ENCODE data around the gene SAC3D1. TPM values are rescaled to one million over a fixed set of nuclear protein-coding genes. Genes with fewer than 3 reads are reported as not detected.

Gene SAC3D1
- total RNA-seq, 1 experiment from 2014 or later: 61.0 TPM

GRCh38 chr11:65036931-65037330 is 4.1 kb upstream of the SAC3D1 start:
- Histone ChIP-seq H3K79me2 (ENCODE audit: low read length) (peaks cover 8% of the 10 kb centered on the region), H3K4me3 (ENCODE audit: low read length) (no peak overlapping the region), H3K27me3 (ENCODE audit: low read length) (no peaks in the 10 kb centered on the region), H3K4me2 (ENCODE audit: low read length) (no peak overlapping the region), H3K27ac (ENCODE audit: low read length) (no peak overlapping the region), H3K36me3 (ENCODE audit: low read depth, low read length) (no peaks in the 10 kb centered on the region; the same call in 1 of the 2 replicates), H3F3A (ENCODE audit: low read length, unreplicated experiment) (peaks cover 3% of the 10 kb centered on the region), H3K4me1 (ENCODE audit: insufficient read depth, low read length) (peaks cover 10% of the 10 kb centered on the region; the same call in 1 of the 2 replicates), H4K20me1 (ENCODE audit: low read length) (no peaks in the 10 kb centered on the region), H3K9me3 (ENCODE audit: low read length) (no peaks in the 10 kb centered on the region), H2AFZ (ENCODE audit: low read length) (no peak overlapping the region), H3K9me2 (replicated peaks; ENCODE audit: low read length) (no peaks in the 10 kb centered on the region), H3K9ac (ENCODE audit: low read length) (no peak overlapping the region)
- ChIA-PET CTCF (no interaction called here), POLR2A (ENCODE audit: unreplicated experiment) (no interaction called here)
- DNase-seq: peak; percentile 20
- TF ChIP-seq EZH2 (IDR thresholded peaks at IDR 0.05; ENCODE audit: low read length, unreplicated experiment) (no peak), EZH2phosphoT487 (IDR thresholded peaks at IDR 0.05; ENCODE audit: borderline replicate concordance, low read length) (no peak)
- TF ChIP-seq, protein P1, sequence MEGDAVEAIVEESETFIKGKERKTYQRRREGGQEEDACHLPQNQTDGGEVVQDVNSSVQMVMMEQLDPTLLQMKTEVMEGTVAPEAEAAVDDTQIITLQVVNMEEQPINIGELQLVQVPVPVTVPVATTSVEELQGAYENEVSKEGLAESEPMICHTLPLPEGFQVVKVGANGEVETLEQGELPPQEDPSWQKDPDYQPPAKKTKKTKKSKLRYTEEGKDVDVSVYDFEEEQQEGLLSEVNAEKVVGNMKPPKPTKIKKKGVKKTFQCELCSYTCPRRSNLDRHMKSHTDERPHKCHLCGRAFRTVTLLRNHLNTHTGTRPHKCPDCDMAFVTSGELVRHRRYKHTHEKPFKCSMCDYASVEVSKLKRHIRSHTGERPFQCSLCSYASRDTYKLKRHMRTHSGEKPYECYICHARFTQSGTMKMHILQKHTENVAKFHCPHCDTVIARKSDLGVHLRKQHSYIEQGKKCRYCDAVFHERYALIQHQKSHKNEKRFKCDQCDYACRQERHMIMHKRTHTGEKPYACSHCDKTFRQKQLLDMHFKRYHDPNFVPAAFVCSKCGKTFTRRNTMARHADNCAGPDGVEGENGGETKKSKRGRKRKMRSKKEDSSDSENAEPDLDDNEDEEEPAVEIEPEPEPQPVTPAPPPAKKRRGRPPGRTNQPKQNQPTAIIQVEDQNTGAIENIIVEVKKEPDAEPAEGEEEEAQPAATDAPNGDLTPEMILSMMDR (conservative IDR thresholded peaks at IDR 0.05; ENCODE audit: low read depth, low read length): no peak
- intact Hi-C loops (cut with micrococcal nuclease): no loop called here
- no TSS peak for BruUV-seq (replicated peaks)
- no peak for ATAC-seq

- H3F3A ChIP-seq (ENCODE audit: low read length, unreplicated experiment): peaks cover 3% of the 10 kb centered on the region
- DNase-seq: no peak
- no peaks in the 10 kb centered on the region for H3K9me3 ChIP-seq (ENCODE audit: low read length)
- peaks cover 10% of the 10 kb centered on the region for H3K36me3 ChIP-seq (ENCODE audit: low read depth, low read length)
- peaks cover 35% of the 10 kb centered on the region for H3K4me1 ChIP-seq (ENCODE audit: insufficient read depth, low read length)
- no peak for ATAC-seq
- intact Hi-C loops (cut with micrococcal nuclease): loop anchor here (1.0 kb wide), 1 partner anchor 13 kb away; the partner anchor contains the start of gene SNX15
- CTCF ChIA-PET: no interaction called here
- no peaks in the 10 kb centered on the region for H3K27me3 ChIP-seq (ENCODE audit: low read length)
- peak overlapping the region; percentile 97 for H3K4me3 ChIP-seq (ENCODE audit: low read length)
- H3K27ac ChIP-seq (ENCODE audit: low read length): peak overlapping the region; percentile 87
- peak overlapping the region; percentile 85 for H3K9ac ChIP-seq (ENCODE audit: low read length)
- H4K20me1 ChIP-seq (ENCODE audit: low read length): peaks cover 5% of the 10 kb centered on the region; the same call in 1 of the 2 replicates
- peaks cover 35% of the 10 kb centered on the region for H3K79me2 ChIP-seq (ENCODE audit: low read length)
- peak overlapping the region; percentile 86 for H2AFZ ChIP-seq (ENCODE audit: low read length)
- BruUV-seq (replicated peaks): TSS peak; percentile 71
- no peaks in the 10 kb centered on the region for H3K9me2 ChIP-seq (replicated peaks; ENCODE audit: low read length)
- POLR2A ChIA-PET (ENCODE audit: unreplicated experiment): no interaction called here
- peak overlapping the region; percentile 98 for H3K4me2 ChIP-seq (ENCODE audit: low read length)
- TF ChIP-seq, protein P1 (conservative IDR thresholded peaks at IDR 0.05; ENCODE audit: low read depth, low read length): no peak
- TF ChIP-seq EZH2phosphoT487 (IDR thresholded peaks at IDR 0.05; ENCODE audit: borderline replicate concordance, low read length): no peak
- TF ChIP-seq EZH2 (IDR thresholded peaks at IDR 0.05; ENCODE audit: low read length, unreplicated experiment): no peak
Observed at GRCh38 chr11:65040520-65040846, 527 bp upstream of the SAC3D1 start.

- no TSS peak for BruUV-seq (replicated peaks)
- H3K27ac ChIP-seq (ENCODE audit: low read length): peak overlapping the region; percentile 43
Observed at GRCh38 chr11:65042891-65043290, 1.9 kb downstream of the SAC3D1 start.

More at GRCh38 chr11:65042891-65043290, 1.9 kb downstream of the SAC3D1 start:
- H3K9ac ChIP-seq (ENCODE audit: low read length): 0 out of 2 replicates have a peak overlapping the region, but pooled peaks have one; percentile 85
- DNase-seq: peak; percentile 38
- TF ChIP-seq EZH2phosphoT487 (IDR thresholded peaks at IDR 0.05; ENCODE audit: borderline replicate concordance, low read length): no peak
- TF ChIP-seq EZH2 (IDR thresholded peaks at IDR 0.05; ENCODE audit: low read length, unreplicated experiment): no peak
- TF ChIP-seq, protein P1 (conservative IDR thresholded peaks at IDR 0.05; ENCODE audit: low read depth, low read length): no peak
- H3K4me1 ChIP-seq (ENCODE audit: insufficient read depth, low read length): peaks cover 35% of the 10 kb centered on the region
- CTCF ChIA-PET: no interaction called here
- H3K36me3 ChIP-seq (ENCODE audit: low read depth, low read length): peaks cover 16% of the 10 kb centered on the region
- H3K27me3 ChIP-seq (ENCODE audit: low read length): no peaks in the 10 kb centered on the region
- no peak overlapping the region for H2AFZ ChIP-seq (ENCODE audit: low read length)
- H4K20me1 ChIP-seq (ENCODE audit: low read length): peaks cover 5% of the 10 kb centered on the region; the same call in 1 of the 2 replicates
- peaks cover 35% of the 10 kb centered on the region for H3K79me2 ChIP-seq (ENCODE audit: low read length)
- H3K9me2 ChIP-seq (replicated peaks; ENCODE audit: low read length): no peaks in the 10 kb centered on the region
- peak overlapping the region; percentile 97 for H3K4me3 ChIP-seq (ENCODE audit: low read length)
- POLR2A ChIA-PET (ENCODE audit: unreplicated experiment): no interaction called here
- intact Hi-C loops (cut with micrococcal nuclease): loop anchor here (2.0 kb wide), 1 partner anchor 42 kb away; the partner anchor contains the start of genes CDCA5 and ZFPL1
- H3K9me3 ChIP-seq (ENCODE audit: low read length): no peaks in the 10 kb centered on the region
- no peak for ATAC-seq
- H3F3A ChIP-seq (ENCODE audit: low read length, unreplicated experiment): peaks cover 3% of the 10 kb centered on the region
- peak overlapping the region; percentile 98 for H3K4me2 ChIP-seq (ENCODE audit: low read length)
